T-helper 2 cell treated with Interferon-gamma antibody and Interleukin-4, amounts not matched to agents 5 μg/mL and 100 μg/mL, for 36 hours (primary cell): ENCODE measurements around the gene TOP1.
A peak's percentile ranks its signal among the peaks of the same experiment; 100 is the strongest.

Experiments
- DNase-seq: peaks from one replicate; pipeline ENCODE4 v3.0.0; 2021; ENCODE audit warnings: low spot score
- H3K27ac Mint-ChIP-seq: one replicate; pipeline ENCODE4 v1.8.0; 2021; ENCODE audit warnings: mild to moderate bottlenecking, mixed read lengths
- H3K27me3 Mint-ChIP-seq: one replicate; pipeline ENCODE4 v1.8.0; 2021; ENCODE audit warnings: low read depth, mixed read lengths
- H3K36me3 Mint-ChIP-seq: one replicate; pipeline ENCODE4 v1.8.0; 2021; ENCODE audit warnings: low read depth, mixed read lengths
- H3K4me1 Mint-ChIP-seq: one replicate; pipeline ENCODE4 v1.8.0; 2021; ENCODE audit warnings: low read depth, mixed read lengths
- H3K4me3 Mint-ChIP-seq: one replicate; pipeline ENCODE4 v1.8.0; 2022; ENCODE audit warnings: mild to moderate bottlenecking, moderate library complexity, mixed read lengths
- H3K9me3 Mint-ChIP-seq: one replicate; pipeline ENCODE4 v1.8.0; 2021; ENCODE audit warnings: mixed read lengths

TOP1 gene

GRCh38 chr20:41051009-41051825 is 22.6 kb downstream of the TOP1 start:
- peaks cover 82% of the 10 kb centered on the region for H3K4me1 Mint-ChIP-seq
- peak overlapping the region; percentile 85 for H3K4me3 Mint-ChIP-seq
- DNase-seq = no peak
- H3K27ac Mint-ChIP-seq = peak overlapping the region; percentile 6
- H3K9me3 Mint-ChIP-seq = peaks cover 4% of the 10 kb centered on the region
- peaks cover 25% of the 10 kb centered on the region for H3K36me3 Mint-ChIP-seq
- no peaks in the 10 kb centered on the region for H3K27me3 Mint-ChIP-seq

GRCh38 chr20:41052742-41053419 is 24.3 kb downstream of the TOP1 start:
- no peak overlapping the region for H3K27ac Mint-ChIP-seq
- H3K9me3 Mint-ChIP-seq = peaks cover 4% of the 10 kb centered on the region
- peaks cover 71% of the 10 kb centered on the region for H3K4me1 Mint-ChIP-seq
- peaks cover 28% of the 10 kb centered on the region for H3K36me3 Mint-ChIP-seq
- no peaks in the 10 kb centered on the region for H3K27me3 Mint-ChIP-seq
- no peak for DNase-seq
- H3K4me3 Mint-ChIP-seq = no peak overlapping the region

GRCh38 chr20:41054070-41054846 is 25.6 kb downstream of the TOP1 start:
- H3K36me3 Mint-ChIP-seq = peaks cover 27% of the 10 kb centered on the region
- peaks cover 66% of the 10 kb centered on the region for H3K4me1 Mint-ChIP-seq
- H3K4me3 Mint-ChIP-seq = no peak overlapping the region
- no peak overlapping the region for H3K27ac Mint-ChIP-seq
- H3K9me3 Mint-ChIP-seq = peaks cover 4% of the 10 kb centered on the region
- DNase-seq = no peak
- no peaks in the 10 kb centered on the region for H3K27me3 Mint-ChIP-seq

- Mint-ChIP-seq H3K4me3 (no peak overlapping the region), H3K27me3 (no peaks in the 10 kb centered on the region), H3K27ac (no peak overlapping the region), H3K36me3 (peaks cover 27% of the 10 kb centered on the region), H3K9me3 (peaks cover 4% of the 10 kb centered on the region), H3K4me1 (peaks cover 62% of the 10 kb centered on the region)
- DNase-seq = no peak
Measured at GRCh38 chr20:41054847-41055230, 26.2 kb downstream of the TOP1 start.

- Mint-ChIP-seq H3K4me3 (no peak overlapping the region), H3K36me3 (peaks cover 30% of the 10 kb centered on the region), H3K27ac (peak overlapping the region; percentile 27)
Measured at GRCh38 chr20:41055679-41056078, 27.1 kb downstream of the TOP1 start.

GRCh38 chr20:41057999-41058673 is 29.5 kb downstream of the TOP1 start:
- Mint-ChIP-seq H3K4me1 (peaks cover 41% of the 10 kb centered on the region), H3K27ac (no peak overlapping the region), H3K36me3 (peaks cover 42% of the 10 kb centered on the region), H3K4me3 (no peak overlapping the region), H3K9me3 (peaks cover 6% of the 10 kb centered on the region), H3K27me3 (no peaks in the 10 kb centered on the region)
- DNase-seq = peak; percentile 37

More at GRCh38 chr20:41055679-41056078, 27.1 kb downstream of the TOP1 start:
- no peak for DNase-seq
- H3K9me3 Mint-ChIP-seq = peaks cover 4% of the 10 kb centered on the region
- peaks cover 58% of the 10 kb centered on the region for H3K4me1 Mint-ChIP-seq
- no peaks in the 10 kb centered on the region for H3K27me3 Mint-ChIP-seq

- H3K27me3 Mint-ChIP-seq = no peaks in the 10 kb centered on the region
- H3K27ac Mint-ChIP-seq = no peak overlapping the region
- H3K36me3 Mint-ChIP-seq = peaks cover 43% of the 10 kb centered on the region
- DNase-seq = no peak
- peaks cover 7% of the 10 kb centered on the region for H3K9me3 Mint-ChIP-seq
- no peak overlapping the region for H3K4me3 Mint-ChIP-seq
- peaks cover 44% of the 10 kb centered on the region for H3K4me1 Mint-ChIP-seq
Measured at GRCh38 chr20:41058674-41059635, 30.3 kb downstream of the TOP1 start.

- no peak overlapping the region for H3K27ac Mint-ChIP-seq
- peaks cover 3% of the 10 kb centered on the region for H3K9me3 Mint-ChIP-seq
- H3K36me3 Mint-ChIP-seq = peaks cover 45% of the 10 kb centered on the region
- DNase-seq = no peak
- H3K4me3 Mint-ChIP-seq = no peak overlapping the region
- H3K27me3 Mint-ChIP-seq = no peaks in the 10 kb centered on the region
- peaks cover 38% of the 10 kb centered on the region for H3K4me1 Mint-ChIP-seq
Measured at GRCh38 chr20:41061155-41061554, 32.5 kb downstream of the TOP1 start.

- Mint-ChIP-seq H3K4me1 (peaks cover 31% of the 10 kb centered on the region), H3K9me3 (peaks cover 3% of the 10 kb centered on the region), H3K4me3 (no peak overlapping the region), H3K36me3 (peaks cover 53% of the 10 kb centered on the region), H3K27me3 (no peaks in the 10 kb centered on the region), H3K27ac (no peak overlapping the region)
- DNase-seq = no peak
Measured at GRCh38 chr20:41063442-41063841, 34.8 kb downstream of the TOP1 start.

GRCh38 chr20:41064377-41064776 is 35.8 kb downstream of the TOP1 start:
- no peak for DNase-seq
- H3K9me3 Mint-ChIP-seq = peaks cover 3% of the 10 kb centered on the region
- no peak overlapping the region for H3K4me3 Mint-ChIP-seq

GRCh38 chr20:41065716-41066115 is 37.1 kb downstream of the TOP1 start:
- no peak for DNase-seq
- Mint-ChIP-seq H3K36me3 (peaks cover 58% of the 10 kb centered on the region), H3K4me3 (no peak overlapping the region), H3K9me3 (peaks cover 3% of the 10 kb centered on the region), H3K4me1 (peaks cover 30% of the 10 kb centered on the region), H3K27me3 (no peaks in the 10 kb centered on the region), H3K27ac (no peak overlapping the region)

More at GRCh38 chr20:41064377-41064776, 35.8 kb downstream of the TOP1 start:
- peaks cover 28% of the 10 kb centered on the region for H3K4me1 Mint-ChIP-seq
- no peak overlapping the region for H3K27ac Mint-ChIP-seq
- H3K27me3 Mint-ChIP-seq = no peaks in the 10 kb centered on the region
- peaks cover 54% of the 10 kb centered on the region for H3K36me3 Mint-ChIP-seq

- no peak overlapping the region for H3K4me3 Mint-ChIP-seq
Measured at GRCh38 chr20:41068806-41069205, 40.2 kb downstream of the TOP1 start.

More at GRCh38 chr20:41068806-41069205, 40.2 kb downstream of the TOP1 start:
- Mint-ChIP-seq H3K36me3 (peaks cover 38% of the 10 kb centered on the region), H3K9me3 (no peaks in the 10 kb centered on the region), H3K27ac (no peak overlapping the region), H3K4me1 (peaks cover 45% of the 10 kb centered on the region), H3K27me3 (no peaks in the 10 kb centered on the region)
- DNase-seq = no peak
